Measurements from ENCODE around the gene DTX2.
"Not testable (repeated sequence)": the region's sequence is repeated elsewhere in the genome, so short reads cannot be mapped to it uniquely, and the experiment has no call there.

Gene DTX2

GRCh38 chr7:76513817-76514799, 52.6 kb downstream of the DTX2 start:
- no peak for DNase-seq

- no peak for DNase-seq
Observed at GRCh38 chr7:76514926-76515771, 53.6 kb downstream of the DTX2 start.

- no peak for DNase-seq
Observed at GRCh38 chr7:76515999-76516443, 54.5 kb downstream of the DTX2 start.

- not testable (repeated sequence) for DNase-seq
Observed at GRCh38 chr7:76516932-76517331, 55.4 kb downstream of the DTX2 start.

- not testable (repeated sequence) for DNase-seq
Observed at GRCh38 chr7:76526183-76526582, 64.7 kb downstream of the DTX2 start.

GRCh38 chr7:76531643-76532042, 70.1 kb downstream of the DTX2 start:
- DNase-seq, result not testable (repeated sequence)

GRCh38 chr7:76543197-76543596, 81.7 kb downstream of the DTX2 start, which contains the start of gene SPDYE16:
SPDYE16 (minus strand) TSS chr7:76543297; CDS start chr7:76541459, 1,838 bp downstream.
- DNase-seq, result not testable (repeated sequence)

GRCh38 chr7:76549025-76549854, 87.7 kb downstream of the DTX2 start:
- peak; percentile 91 for DNase-seq

GRCh38 chr7:76549855-76550248, 88.3 kb downstream of the DTX2 start:
- not testable (repeated sequence) for DNase-seq

GRCh38 chr7:76551992-76552391, 90.5 kb downstream of the DTX2 start:
- not testable (repeated sequence) for DNase-seq
